ENCODE data around the gene CELF2.

Gene CELF2

GRCh38 chr10:11208243-11208642, 190.6 kb downstream of the CELF2 start:
- DNase-seq = no peak

GRCh38 chr10:11208908-11209829, 191.5 kb downstream of the CELF2 start:
- DNase-seq = no peak

- no peak for DNase-seq
Observed at GRCh38 chr10:11209830-11210181, 192.1 kb downstream of the CELF2 start.

GRCh38 chr10:11210211-11210922, 192.7 kb downstream of the CELF2 start:
- no peak for DNase-seq

- DNase-seq = no peak
Observed at GRCh38 chr10:11212288-11213085, 194.8 kb downstream of the CELF2 start.

GRCh38 chr10:11213137-11213536, 195.5 kb downstream of the CELF2 start:
- DNase-seq = no peak

- DNase-seq = no peak
Observed at GRCh38 chr10:11214407-11214806, 196.7 kb downstream of the CELF2 start.

- no peak for DNase-seq
Observed at GRCh38 chr10:11215471-11215870, 197.8 kb downstream of the CELF2 start.

- DNase-seq = no peak
Observed at GRCh38 chr10:11217521-11217920, 199.8 kb downstream of the CELF2 start.

- DNase-seq = no peak
Observed at GRCh38 chr10:11218395-11218794, 200.7 kb downstream of the CELF2 start.

- DNase-seq = no peak
Observed at GRCh38 chr10:11219431-11219830, 201.8 kb downstream of the CELF2 start.

- DNase-seq = no peak
Observed at GRCh38 chr10:11223081-11223480, 205.4 kb downstream of the CELF2 start.

GRCh38 chr10:11223507-11224140, 206.0 kb downstream of the CELF2 start:
- DNase-seq = no peak

- no peak for DNase-seq
Observed at GRCh38 chr10:11224321-11224720, 206.6 kb downstream of the CELF2 start.

GRCh38 chr10:11224792-11225416, 207.2 kb downstream of the CELF2 start:
- DNase-seq = no peak

- DNase-seq = no peak
Observed at GRCh38 chr10:11225935-11226334, 208.3 kb downstream of the CELF2 start.

- DNase-seq = no peak
Observed at GRCh38 chr10:11227103-11227502, 209.4 kb downstream of the CELF2 start.

- no peak for DNase-seq
Observed at GRCh38 chr10:11229893-11230292, 212.2 kb downstream of the CELF2 start.

GRCh38 chr10:11230498-11231167, 213.0 kb downstream of the CELF2 start:
- no peak for DNase-seq

GRCh38 chr10:11231285-11231684, 213.6 kb downstream of the CELF2 start:
- no peak for DNase-seq

GRCh38 chr10:11232222-11232961, 214.7 kb downstream of the CELF2 start:
- DNase-seq = no peak
